ENCODE data around the gene RAB12.

Gene RAB12

DNA sequence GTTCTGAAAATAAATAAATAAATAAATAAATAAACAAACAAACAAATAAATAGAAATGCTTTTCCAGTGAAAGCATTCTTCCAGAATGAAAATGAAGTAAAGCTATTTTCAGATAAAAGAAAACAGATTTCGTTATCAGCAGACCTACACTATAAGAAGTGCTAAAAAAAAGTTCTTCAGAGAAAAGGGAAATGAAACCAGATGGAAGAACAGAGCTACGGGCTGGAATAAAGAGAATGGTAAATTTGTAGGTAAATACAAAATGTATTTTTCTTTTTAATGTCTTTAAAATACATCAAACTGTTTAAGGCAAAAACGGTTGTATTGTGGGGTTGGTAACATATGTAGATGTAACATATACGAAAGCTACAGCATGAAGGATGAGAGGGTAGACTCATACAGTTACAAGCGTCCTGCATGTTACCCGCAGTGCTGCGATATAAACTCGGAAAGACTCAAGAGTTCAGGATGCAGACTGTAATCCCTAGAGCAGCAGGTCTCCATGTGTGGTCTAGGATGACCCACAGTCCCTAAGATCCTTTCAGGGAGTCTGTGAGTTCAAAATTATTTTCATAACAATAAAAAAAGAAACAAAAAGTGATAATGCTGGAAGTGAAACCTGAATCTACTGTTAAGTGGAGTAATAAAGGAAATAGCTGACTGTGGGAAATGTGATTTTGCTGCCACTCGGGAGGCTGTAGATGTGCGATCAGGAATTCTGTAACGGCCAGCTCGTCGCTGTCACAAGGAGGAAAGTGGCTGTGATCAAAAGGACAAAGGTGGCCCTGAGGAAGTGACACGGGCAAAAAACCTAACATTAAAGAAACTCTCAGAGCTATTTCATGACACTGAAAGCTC lies 5.3 kb upstream of the RAB12 start:
- peaks cover 31% of the 10 kb centered on the region for H3K27me3 Mint-ChIP-seq (ENCODE audit: low read depth)
- H3K36me3 Mint-ChIP-seq (ENCODE audit: low read depth): peaks cover 2% of the 10 kb centered on the region
- H3K4me1 Mint-ChIP-seq (ENCODE audit: low read depth): peaks cover 29% of the 10 kb centered on the region
- DNase-seq (ENCODE audit: low spot score): no peak
- H3K4me3 Mint-ChIP-seq: peak overlapping the region; percentile 53
- H3K27ac Mint-ChIP-seq: no peak overlapping the region
- H3K9me3 Mint-ChIP-seq: no peaks in the 10 kb centered on the region

DNA sequence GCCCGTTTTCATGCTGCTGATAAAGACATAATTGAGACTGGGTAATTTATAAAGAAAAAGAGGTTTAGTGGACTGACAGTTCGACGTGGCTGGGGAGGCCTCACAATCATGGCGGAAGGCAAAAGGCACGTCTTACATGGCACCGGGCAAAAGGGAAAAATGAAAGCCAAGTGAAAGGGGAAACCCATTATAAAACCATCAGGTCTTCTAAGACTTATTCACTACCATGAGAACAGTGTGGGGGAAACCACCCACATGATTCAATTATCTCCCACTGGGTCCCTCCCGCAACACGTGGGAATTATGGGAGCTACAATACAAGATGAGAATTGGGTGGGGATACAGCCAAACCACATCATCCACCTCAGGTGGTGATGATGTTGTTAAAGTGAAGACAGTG lies 3.3 kb upstream of the RAB12 start:
- no peak overlapping the region for H3K27ac Mint-ChIP-seq
- no peak overlapping the region for H3K4me3 Mint-ChIP-seq
- peaks cover 36% of the 10 kb centered on the region for H3K4me1 Mint-ChIP-seq (ENCODE audit: low read depth)

DNA sequence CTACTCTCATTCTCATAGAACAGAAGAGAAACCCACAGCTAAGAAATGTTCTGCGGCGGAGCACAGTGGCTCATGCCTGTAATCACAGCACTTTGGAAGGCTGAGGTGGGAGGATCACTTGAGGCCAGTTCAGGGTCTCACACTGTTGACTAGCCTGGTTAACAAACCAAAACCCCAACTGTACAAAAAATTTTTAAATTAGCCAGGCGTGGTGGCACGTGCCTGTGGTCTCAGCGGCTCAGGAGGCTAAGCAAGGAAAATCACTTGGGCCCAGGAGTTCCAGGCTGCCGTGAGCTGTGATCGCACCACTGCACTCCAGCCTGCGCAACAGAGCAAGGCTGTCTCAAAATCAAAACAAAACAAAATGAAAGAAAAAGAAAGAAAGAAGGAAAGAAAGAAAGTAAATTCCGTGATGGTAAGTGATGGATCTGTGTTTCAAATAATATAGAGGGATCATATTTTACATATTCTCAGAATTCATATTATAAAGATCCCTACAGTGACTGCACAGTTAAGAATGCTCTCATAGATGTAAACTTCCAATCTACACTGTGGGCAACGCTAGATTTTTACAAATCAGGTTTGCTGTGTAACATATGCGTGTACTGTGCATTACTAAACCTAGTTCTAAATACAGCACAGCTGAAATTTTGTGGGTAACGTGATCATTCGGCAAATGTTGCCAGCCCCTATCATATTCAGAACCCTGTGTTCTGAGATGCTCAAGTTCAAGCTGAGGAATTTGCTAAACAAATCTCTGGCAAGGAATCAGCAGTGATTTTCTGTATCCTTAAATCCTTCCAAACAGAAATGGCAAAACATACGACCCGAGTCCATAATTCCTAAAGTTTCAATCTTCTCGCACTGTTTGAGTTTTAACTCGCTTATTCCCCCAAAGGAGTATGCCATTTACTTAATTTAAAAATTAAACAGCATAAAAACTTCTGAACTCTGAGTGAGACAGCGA lies 1.2 kb upstream of the RAB12 start:
- DNase-seq (ENCODE audit: low spot score): no peak
- peak overlapping the region; percentile 92 for H3K27ac Mint-ChIP-seq
- peak overlapping the region; percentile 95 for H3K4me3 Mint-ChIP-seq
- no peaks in the 10 kb centered on the region for H3K9me3 Mint-ChIP-seq
- peaks cover 42% of the 10 kb centered on the region for H3K4me1 Mint-ChIP-seq (ENCODE audit: low read depth)
- peaks cover 25% of the 10 kb centered on the region for H3K27me3 Mint-ChIP-seq (ENCODE audit: low read depth)
- H3K36me3 Mint-ChIP-seq (ENCODE audit: low read depth): peaks cover 12% of the 10 kb centered on the region

More for the DNA sequence above, 3.3 kb upstream of the RAB12 start:
- Mint-ChIP-seq H3K9me3 (no peaks in the 10 kb centered on the region), H3K36me3 (ENCODE audit: low read depth) (peaks cover 4% of the 10 kb centered on the region), H3K27me3 (ENCODE audit: low read depth) (peaks cover 33% of the 10 kb centered on the region)
- DNase-seq (ENCODE audit: low spot score): no peak

DNA sequence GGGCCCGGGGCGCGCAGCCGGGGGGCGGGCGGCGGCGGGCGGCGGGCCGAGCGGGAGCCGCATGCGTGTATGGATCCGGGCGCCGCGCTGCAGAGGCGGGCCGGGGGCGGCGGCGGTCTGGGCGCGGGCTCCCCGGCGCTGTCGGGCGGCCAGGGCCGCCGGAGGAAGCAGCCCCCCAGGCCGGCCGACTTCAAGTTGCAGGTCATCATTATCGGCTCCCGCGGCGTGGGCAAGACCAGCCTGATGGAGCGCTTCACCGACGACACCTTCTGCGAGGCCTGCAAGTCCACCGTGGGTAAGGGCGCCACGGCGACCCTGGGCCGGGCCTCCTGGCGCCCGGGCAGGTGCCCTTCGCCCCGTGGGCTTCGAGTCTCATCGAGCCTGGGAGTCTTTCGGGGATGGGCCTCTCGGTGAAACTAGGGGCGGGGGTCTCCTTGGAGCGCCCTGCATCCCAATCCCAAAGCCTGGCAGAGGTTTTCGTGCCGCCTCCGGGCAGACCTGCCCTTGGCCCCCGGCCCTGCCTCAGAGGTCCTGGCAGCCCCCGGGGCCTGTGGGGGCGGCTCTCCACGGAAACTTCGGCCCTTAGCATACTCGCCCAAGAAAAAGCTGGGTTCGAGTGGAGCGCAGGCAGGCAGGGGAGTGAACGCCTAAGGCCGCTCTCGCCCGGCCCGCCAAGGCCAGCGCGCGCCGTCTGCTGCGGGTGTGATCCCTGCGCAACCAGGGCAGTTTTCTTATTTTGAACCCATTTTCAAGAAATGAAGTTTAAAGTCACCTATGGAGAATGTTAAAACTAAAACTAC lies 622 bp downstream of the RAB12 start:
- H3K27me3 Mint-ChIP-seq (ENCODE audit: low read depth): peaks cover 25% of the 10 kb centered on the region
- peaks cover 39% of the 10 kb centered on the region for H3K4me1 Mint-ChIP-seq (ENCODE audit: low read depth)
- H3K9me3 Mint-ChIP-seq: no peaks in the 10 kb centered on the region

DNA sequence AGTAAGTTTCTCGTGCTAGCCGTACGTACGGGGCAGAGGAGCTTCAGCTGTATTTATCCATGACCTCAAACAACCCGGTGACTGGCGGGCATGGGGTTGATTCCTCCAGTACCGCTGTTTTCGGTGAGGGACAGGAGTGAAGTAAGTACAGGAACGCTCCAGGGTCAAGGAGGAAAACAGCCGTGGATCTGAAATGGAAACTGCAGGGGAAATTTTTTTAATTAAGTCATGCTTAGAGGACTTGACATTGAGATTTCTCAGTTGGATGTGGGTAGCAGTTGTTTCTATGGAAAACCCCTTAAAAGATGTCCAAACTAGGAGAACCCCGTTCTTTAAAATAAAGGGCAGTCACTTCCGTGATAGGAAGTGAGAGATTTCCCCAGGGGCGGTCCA lies 1.2 kb downstream of the RAB12 start:
- Mint-ChIP-seq H3K27ac (peak overlapping the region; percentile 79), H3K9me3 (no peaks in the 10 kb centered on the region), H3K4me3 (peak overlapping the region; percentile 90), H3K36me3 (ENCODE audit: low read depth) (peaks cover 19% of the 10 kb centered on the region), H3K27me3 (ENCODE audit: low read depth) (peaks cover 25% of the 10 kb centered on the region), H3K4me1 (ENCODE audit: low read depth) (peaks cover 43% of the 10 kb centered on the region)
- DNase-seq (ENCODE audit: low spot score): peak; percentile 17

More for the DNA sequence above, 622 bp downstream of the RAB12 start:
- H3K4me3 Mint-ChIP-seq: peak overlapping the region; percentile 90
- H3K27ac Mint-ChIP-seq: peak overlapping the region; percentile 79
- DNase-seq (ENCODE audit: low spot score): peak; percentile 13
- H3K36me3 Mint-ChIP-seq (ENCODE audit: low read depth): peaks cover 16% of the 10 kb centered on the region

DNA sequence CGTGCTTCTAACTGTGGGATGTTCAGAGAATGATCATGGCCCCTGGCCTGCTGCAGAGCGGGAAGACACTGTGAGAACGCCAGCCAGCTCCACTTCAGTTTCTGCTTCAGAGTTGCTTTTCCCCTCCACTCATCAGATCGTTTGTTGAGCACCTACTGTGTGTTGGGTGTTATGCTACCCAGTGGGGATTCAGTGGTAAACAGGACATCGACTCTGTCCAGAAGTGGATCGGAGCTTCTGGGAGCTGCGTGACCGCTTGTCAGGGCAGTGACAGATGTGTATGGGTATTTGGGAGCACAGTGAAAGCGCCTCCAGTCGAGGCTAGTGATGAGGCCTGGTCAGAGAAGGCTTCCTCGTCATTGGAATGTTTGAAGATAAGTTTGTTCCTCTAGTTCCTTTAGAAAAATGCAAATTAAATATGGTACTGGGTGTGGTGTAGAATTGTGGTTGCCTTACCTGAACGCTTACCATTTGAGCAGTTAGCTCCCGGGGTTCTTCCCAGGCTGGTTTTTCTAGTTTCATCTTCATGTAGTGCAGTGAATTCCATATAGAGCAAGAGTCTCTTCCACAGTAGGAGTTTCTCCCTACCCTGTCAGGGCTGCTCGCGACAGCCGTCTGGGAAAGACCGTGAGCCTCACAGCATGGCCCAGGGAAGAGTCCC lies 2.8 kb downstream of the RAB12 start:
- Mint-ChIP-seq H3K27ac (no peak overlapping the region), H3K27me3 (ENCODE audit: low read depth) (peaks cover 17% of the 10 kb centered on the region), H3K4me1 (ENCODE audit: low read depth) (peaks cover 42% of the 10 kb centered on the region), H3K9me3 (no peaks in the 10 kb centered on the region), H3K4me3 (peak overlapping the region; percentile 90), H3K36me3 (ENCODE audit: low read depth) (peaks cover 20% of the 10 kb centered on the region)
- DNase-seq (ENCODE audit: low spot score): no peak

DNA sequence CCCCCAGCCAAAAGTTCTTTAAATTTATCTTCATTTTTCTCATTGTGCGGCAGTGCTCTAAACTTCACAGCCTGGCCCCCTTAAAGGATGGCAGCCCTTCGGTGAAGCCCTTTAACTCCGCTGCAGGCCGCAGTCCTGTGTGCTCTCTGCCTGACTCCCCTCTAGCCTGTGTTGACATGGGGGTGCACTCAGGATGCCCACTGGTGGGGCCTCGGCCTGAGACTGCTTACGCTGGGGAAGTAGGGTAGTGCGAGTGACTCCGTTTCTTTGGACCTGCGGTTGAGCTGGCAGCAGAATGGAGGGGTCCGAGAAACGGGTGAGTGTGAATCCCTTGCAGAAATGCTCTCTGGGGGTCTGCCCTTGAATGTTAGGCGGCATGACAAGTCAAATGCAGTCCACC lies 5.6 kb downstream of the RAB12 start:
- H3K9me3 Mint-ChIP-seq: no peaks in the 10 kb centered on the region
- H3K36me3 Mint-ChIP-seq (ENCODE audit: low read depth): peaks cover 21% of the 10 kb centered on the region
- no peaks in the 10 kb centered on the region for H3K27me3 Mint-ChIP-seq (ENCODE audit: low read depth)
- no peak overlapping the region for H3K4me3 Mint-ChIP-seq
- no peak overlapping the region for H3K27ac Mint-ChIP-seq
- DNase-seq (ENCODE audit: low spot score): no peak
- peaks cover 36% of the 10 kb centered on the region for H3K4me1 Mint-ChIP-seq (ENCODE audit: low read depth)

DNA sequence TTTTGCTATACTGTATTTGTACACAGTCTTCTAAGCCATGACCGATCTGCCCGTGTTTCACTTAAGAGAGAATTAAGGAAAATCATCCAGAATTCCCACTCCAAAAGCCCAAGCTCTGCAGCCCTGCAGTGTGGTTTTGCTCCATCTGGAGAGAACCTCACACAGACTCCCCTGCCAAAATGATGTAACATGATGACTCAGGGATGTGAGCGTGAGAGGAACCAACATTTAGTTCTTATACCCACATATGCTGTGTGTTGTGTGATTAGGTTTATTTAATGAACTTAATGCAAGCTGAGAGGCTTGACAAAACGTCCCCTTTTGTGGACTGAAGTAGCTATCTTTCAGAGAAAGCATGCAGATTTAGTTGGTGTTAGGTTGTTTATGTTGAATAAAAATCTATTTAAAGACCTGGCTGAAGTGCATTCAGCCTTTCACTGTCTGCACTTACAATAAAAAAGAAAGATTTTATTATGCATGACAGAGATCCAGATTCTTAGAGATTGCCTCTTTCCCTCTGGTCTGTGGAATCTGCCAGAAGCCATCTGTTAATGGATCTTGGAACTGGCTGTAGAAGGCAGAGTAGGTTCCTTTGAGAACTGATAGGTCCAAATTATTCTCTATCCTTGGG lies 6.3 kb downstream of the RAB12 start:
- no peaks in the 10 kb centered on the region for H3K27me3 Mint-ChIP-seq (ENCODE audit: low read depth)
- H3K27ac Mint-ChIP-seq: no peak overlapping the region
- H3K4me3 Mint-ChIP-seq: no peak overlapping the region
- no peaks in the 10 kb centered on the region for H3K9me3 Mint-ChIP-seq
- peaks cover 33% of the 10 kb centered on the region for H3K4me1 Mint-ChIP-seq (ENCODE audit: low read depth)
- H3K36me3 Mint-ChIP-seq (ENCODE audit: low read depth): peaks cover 22% of the 10 kb centered on the region
- DNase-seq (ENCODE audit: low spot score): no peak

DNA sequence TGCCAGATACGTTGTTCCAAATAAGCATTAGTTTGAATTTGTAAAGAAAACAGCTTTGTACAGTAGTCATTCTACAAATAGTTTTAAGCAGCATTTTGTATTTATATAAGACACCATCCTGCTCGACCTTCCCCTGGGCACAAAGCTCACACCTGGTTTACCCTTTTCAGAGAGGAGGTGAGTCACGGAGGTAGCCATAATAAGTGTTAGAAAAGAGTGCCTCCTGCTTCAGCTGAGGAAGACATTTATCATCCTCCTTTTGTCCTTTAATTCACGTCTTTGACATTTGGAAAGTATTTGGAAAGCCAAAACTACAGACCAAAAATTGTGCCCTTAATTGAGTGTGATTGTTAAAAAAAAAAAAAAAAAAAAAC lies 6.8 kb downstream of the RAB12 start:
- Mint-ChIP-seq H3K27ac (no peak overlapping the region), H3K27me3 (ENCODE audit: low read depth) (no peaks in the 10 kb centered on the region), H3K4me1 (ENCODE audit: low read depth) (peaks cover 34% of the 10 kb centered on the region), H3K9me3 (no peaks in the 10 kb centered on the region), H3K36me3 (ENCODE audit: low read depth) (peaks cover 24% of the 10 kb centered on the region), H3K4me3 (no peak overlapping the region)
- DNase-seq (ENCODE audit: low spot score): no peak

DNA sequence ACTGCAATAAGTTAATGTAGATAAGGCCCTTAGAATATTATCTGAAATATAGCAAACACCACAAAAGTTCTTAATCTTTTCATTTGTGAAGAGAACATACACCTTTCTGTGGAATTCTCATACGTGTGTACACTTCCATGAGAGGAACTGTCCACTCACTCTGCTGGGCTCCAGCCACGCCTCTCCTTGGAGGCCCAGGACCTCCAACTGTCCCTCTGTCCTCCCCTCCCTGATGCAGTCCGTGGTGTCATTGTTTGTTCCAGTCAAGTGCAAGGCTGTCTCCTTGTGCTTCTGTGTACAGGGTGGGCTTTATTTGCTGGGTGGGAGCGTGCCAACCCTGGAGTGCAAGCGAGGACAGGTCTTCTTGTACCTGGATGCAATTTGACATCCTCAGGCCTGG lies 8.7 kb downstream of the RAB12 start:
- H3K36me3 Mint-ChIP-seq (ENCODE audit: low read depth): peaks cover 33% of the 10 kb centered on the region

DNA sequence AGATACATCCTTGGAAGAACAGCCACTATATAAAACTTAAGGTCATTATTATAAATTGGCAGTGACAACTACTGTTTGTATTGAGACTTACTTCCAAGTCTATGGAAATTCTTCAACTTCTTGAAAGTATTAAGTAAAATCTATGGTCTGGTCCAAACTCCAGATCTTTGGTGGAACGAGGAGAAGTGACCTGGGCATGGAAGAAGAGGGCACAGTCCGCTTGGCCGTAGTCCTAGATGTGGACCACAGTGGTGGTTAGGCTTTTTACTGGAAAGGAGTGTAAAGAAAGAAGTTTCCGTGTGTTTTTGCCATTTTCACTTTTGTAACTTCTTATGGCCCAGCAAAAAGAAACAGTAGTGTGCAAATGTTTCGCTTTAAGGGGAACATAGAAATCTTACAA lies 9.8 kb downstream of the RAB12 start:
- Mint-ChIP-seq H3K36me3 (ENCODE audit: low read depth) (peaks cover 40% of the 10 kb centered on the region), H3K4me1 (ENCODE audit: low read depth) (peaks cover 35% of the 10 kb centered on the region), H3K27ac (no peak overlapping the region), H3K27me3 (ENCODE audit: low read depth) (no peaks in the 10 kb centered on the region), H3K4me3 (no peak overlapping the region), H3K9me3 (peaks cover 9% of the 10 kb centered on the region)
- DNase-seq (ENCODE audit: low spot score): no peak

More for the DNA sequence above, 8.7 kb downstream of the RAB12 start:
- H3K4me1 Mint-ChIP-seq (ENCODE audit: low read depth): peaks cover 28% of the 10 kb centered on the region
- no peak overlapping the region for H3K4me3 Mint-ChIP-seq
- no peak overlapping the region for H3K27ac Mint-ChIP-seq
- peaks cover 9% of the 10 kb centered on the region for H3K9me3 Mint-ChIP-seq
- no peak for DNase-seq (ENCODE audit: low spot score)
- no peaks in the 10 kb centered on the region for H3K27me3 Mint-ChIP-seq (ENCODE audit: low read depth)

DNA sequence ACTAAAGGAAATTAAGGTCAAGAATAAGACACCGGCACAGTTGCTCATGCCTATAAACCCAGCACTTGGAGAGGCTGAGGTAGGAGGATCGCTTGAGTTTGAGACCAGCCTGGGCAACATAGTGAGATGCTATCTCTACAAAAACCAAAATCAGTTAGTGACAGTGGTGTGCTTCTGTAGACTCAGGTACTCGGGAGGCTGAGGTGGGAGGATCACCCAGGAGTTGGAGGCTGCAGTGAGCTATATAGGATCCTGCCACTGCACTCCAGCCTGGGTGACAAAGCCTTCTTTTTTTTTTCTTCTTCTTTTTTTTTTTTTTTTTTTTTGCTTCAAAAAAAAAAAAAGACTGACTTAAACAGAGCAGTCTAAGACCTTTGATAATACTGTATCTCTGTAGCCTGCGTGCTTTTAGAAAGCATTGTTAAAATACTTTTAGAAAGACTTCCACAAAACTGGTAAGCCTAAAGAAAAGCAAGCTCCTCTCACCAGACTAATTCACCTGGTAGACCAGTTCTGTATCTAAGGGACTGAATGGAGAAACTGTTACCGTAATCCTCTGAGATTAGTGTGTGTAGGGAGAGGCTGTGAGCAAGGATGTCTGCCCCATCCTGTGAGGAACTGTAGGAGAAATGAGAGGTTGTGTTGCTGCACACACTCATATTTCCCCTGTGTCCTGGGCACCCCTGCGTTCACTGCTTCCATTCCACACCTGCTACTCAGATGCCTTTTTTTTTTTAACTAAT lies 10.8 kb downstream of the RAB12 start:
- H3K4me3 Mint-ChIP-seq: no peak overlapping the region
- peaks cover 9% of the 10 kb centered on the region for H3K9me3 Mint-ChIP-seq
- H3K27me3 Mint-ChIP-seq (ENCODE audit: low read depth): no peaks in the 10 kb centered on the region
- no peak overlapping the region for H3K27ac Mint-ChIP-seq
- H3K36me3 Mint-ChIP-seq (ENCODE audit: low read depth): peaks cover 39% of the 10 kb centered on the region
- H3K4me1 Mint-ChIP-seq (ENCODE audit: low read depth): peaks cover 35% of the 10 kb centered on the region
- DNase-seq (ENCODE audit: low spot score): no peak
